Activated CD4-positive, alpha-beta T cell treated with anti-CD3 and anti-CD28 coated beads, Interleukin-2, amount 10 ng/mL, durations not matched to agents 24 days and 14 days (primary cell): ENCODE data around the gene TMEM62. TPM values are rescaled to one million over a fixed set of nuclear protein-coding genes. Genes with fewer than 3 reads are reported as not detected.

Source experiments
- DNase-seq: peaks from one replicate; pipeline ENCODE4 v3.0.0; 2022
- H3K27ac Mint-ChIP-seq: one replicate; pipeline ENCODE4 v1.8.0; 2022; ENCODE audit warnings: mild to moderate bottlenecking, mixed read lengths
- H3K27me3 Mint-ChIP-seq: one replicate; pipeline ENCODE4 v1.8.0; 2022; ENCODE audit warnings: mixed read lengths
- H3K36me3 Mint-ChIP-seq: one replicate; pipeline ENCODE4 v1.8.0; 2022; ENCODE audit warnings: low read depth, mild to moderate bottlenecking, mixed read lengths
- H3K4me1 Mint-ChIP-seq: one replicate; pipeline ENCODE4 v1.8.0; 2021; ENCODE audit warnings: mixed read lengths
- H3K4me3 Mint-ChIP-seq: one replicate; pipeline ENCODE4 v1.8.0; 2022; ENCODE audit warnings: mild to moderate bottlenecking, moderate library complexity, mixed read lengths
- H3K9me3 Mint-ChIP-seq: one replicate; pipeline ENCODE4 v1.8.0; 2021; ENCODE audit warnings: mixed read lengths
- intact Hi-C: fragments of 100-400 bp; cut with micrococcal nuclease; formaldehyde crosslinking; loops from one replicate; pipeline ENCODE4 v1.15.1; 2023
- total RNA-seq: library from RNA; stranded (reverse); gene quantifications from 2 replicates; pipeline ENCODE4 v1.2.3, GENCODE V29; 2022

TMEM62 gene
- 14.7 and 18.7 TPM in 2 replicates for total RNA-seq

- DNase-seq, result peak; percentile 92
- Mint-ChIP-seq H3K36me3 (peaks cover 25% of the 10 kb centered on the region), H3K27me3 (peaks cover 8% of the 10 kb centered on the region), H3K27ac (peak within 1 kb of the TSS; percentile 92), H3K4me3 (peak within 1 kb of the TSS; percentile 89), H3K4me1 (peaks cover 25% of the 10 kb centered on the region), H3K9me3 (no peaks in the 10 kb centered on the region)
- intact Hi-C loops, result loop anchor here (1.0 to 5.0 kb wide), 2 partner anchors 10 to 54 kb away; partner anchors contain the start of gene CCNDBP1
Observed at GRCh38 chr15:43133430-43134156, at the start of gene TMEM62. Gene TMEM62, plus strand, starts transcription at chr15:43133586. Its CDS starts 217 bp downstream, at chr15:43133803.

- H3K9me3 Mint-ChIP-seq, result no peaks in the 10 kb centered on the region
- H3K4me3 Mint-ChIP-seq, result no peak overlapping the region
- H3K4me1 Mint-ChIP-seq, result peaks cover 14% of the 10 kb centered on the region
- H3K36me3 Mint-ChIP-seq, result peaks cover 44% of the 10 kb centered on the region
- no peak overlapping the region for H3K27ac Mint-ChIP-seq
- intact Hi-C loops, result no loop called here
- DNase-seq, result no peak
- H3K27me3 Mint-ChIP-seq, result no peaks in the 10 kb centered on the region
Observed at GRCh38 chr15:43085921-43086320, 47.5 kb upstream of the TMEM62 start.

- H3K4me3 Mint-ChIP-seq, result no peak overlapping the region
- intact Hi-C loops, result no loop called here
- H3K9me3 Mint-ChIP-seq, result no peaks in the 10 kb centered on the region
- no peak for DNase-seq
- no peak overlapping the region for H3K27ac Mint-ChIP-seq
- peaks cover 14% of the 10 kb centered on the region for H3K4me1 Mint-ChIP-seq
- H3K27me3 Mint-ChIP-seq, result no peaks in the 10 kb centered on the region
- H3K36me3 Mint-ChIP-seq, result peaks cover 40% of the 10 kb centered on the region
Observed at GRCh38 chr15:43086551-43086950, 46.8 kb upstream of the TMEM62 start.

- Mint-ChIP-seq H3K27ac (no peak overlapping the region), H3K9me3 (no peaks in the 10 kb centered on the region), H3K4me1 (peaks cover 25% of the 10 kb centered on the region), H3K36me3 (peaks cover 30% of the 10 kb centered on the region), H3K27me3 (no peaks in the 10 kb centered on the region), H3K4me3 (no peak overlapping the region)
- intact Hi-C loops, result no loop called here
- no peak for DNase-seq
Observed at GRCh38 chr15:43091859-43092258, 41.5 kb upstream of the TMEM62 start.

- Mint-ChIP-seq H3K27ac (no peak overlapping the region), H3K36me3 (peaks cover 38% of the 10 kb centered on the region), H3K27me3 (no peaks in the 10 kb centered on the region), H3K9me3 (no peaks in the 10 kb centered on the region), H3K4me3 (no peak overlapping the region), H3K4me1 (peaks cover 31% of the 10 kb centered on the region)
- DNase-seq, result no peak
- intact Hi-C loops, result no loop called here
Observed at GRCh38 chr15:43093026-43093425, 40.4 kb upstream of the TMEM62 start.

- no peak for DNase-seq
- no peaks in the 10 kb centered on the region for H3K27me3 Mint-ChIP-seq
- H3K36me3 Mint-ChIP-seq, result peaks cover 36% of the 10 kb centered on the region
- H3K4me1 Mint-ChIP-seq, result peaks cover 32% of the 10 kb centered on the region
- intact Hi-C loops, result no loop called here
- H3K4me3 Mint-ChIP-seq, result no peak overlapping the region
- no peak overlapping the region for H3K27ac Mint-ChIP-seq
- no peaks in the 10 kb centered on the region for H3K9me3 Mint-ChIP-seq
Observed at GRCh38 chr15:43094416-43095030, 38.9 kb upstream of the TMEM62 start.

GRCh38 chr15:43095243-43095642, 38.1 kb upstream of the TMEM62 start:
- Mint-ChIP-seq H3K27ac (no peak overlapping the region), H3K27me3 (no peaks in the 10 kb centered on the region), H3K4me3 (no peak overlapping the region), H3K36me3 (peaks cover 35% of the 10 kb centered on the region), H3K4me1 (peaks cover 32% of the 10 kb centered on the region), H3K9me3 (no peaks in the 10 kb centered on the region)
- intact Hi-C loops, result no loop called here
- no peak for DNase-seq

GRCh38 chr15:43095708-43096347, 37.6 kb upstream of the TMEM62 start:
- Mint-ChIP-seq H3K4me1 (peaks cover 35% of the 10 kb centered on the region), H3K9me3 (no peaks in the 10 kb centered on the region), H3K36me3 (peaks cover 38% of the 10 kb centered on the region), H3K27ac (no peak overlapping the region), H3K27me3 (no peaks in the 10 kb centered on the region), H3K4me3 (no peak overlapping the region)
- DNase-seq, result no peak
- intact Hi-C loops, result no loop called here

GRCh38 chr15:43096411-43096810, 37.0 kb upstream of the TMEM62 start:
- Mint-ChIP-seq H3K9me3 (no peaks in the 10 kb centered on the region), H3K4me1 (peaks cover 41% of the 10 kb centered on the region), H3K4me3 (no peak overlapping the region), H3K27ac (peak overlapping the region; percentile 38), H3K27me3 (no peaks in the 10 kb centered on the region), H3K36me3 (peaks cover 44% of the 10 kb centered on the region)
- intact Hi-C loops, result no loop called here
- no peak for DNase-seq

- DNase-seq, result no peak
- Mint-ChIP-seq H3K36me3 (peaks cover 51% of the 10 kb centered on the region), H3K4me3 (no peak overlapping the region), H3K4me1 (peaks cover 63% of the 10 kb centered on the region), H3K9me3 (no peaks in the 10 kb centered on the region), H3K27ac (no peak overlapping the region), H3K27me3 (no peaks in the 10 kb centered on the region)
- intact Hi-C loops, result no loop called here
Observed at GRCh38 chr15:43099105-43099845, 34.1 kb upstream of the TMEM62 start.

- Mint-ChIP-seq H3K4me1 (peaks cover 58% of the 10 kb centered on the region), H3K4me3 (no peak overlapping the region), H3K27me3 (no peaks in the 10 kb centered on the region), H3K36me3 (peaks cover 51% of the 10 kb centered on the region), H3K27ac (peak overlapping the region; percentile 40), H3K9me3 (no peaks in the 10 kb centered on the region)
- no peak for DNase-seq
- intact Hi-C loops, result no loop called here
Observed at GRCh38 chr15:43100971-43101370, 32.4 kb upstream of the TMEM62 start.

- Mint-ChIP-seq H3K4me3 (no peak overlapping the region), H3K27me3 (no peaks in the 10 kb centered on the region), H3K27ac (no peak overlapping the region), H3K9me3 (no peaks in the 10 kb centered on the region), H3K4me1 (peaks cover 59% of the 10 kb centered on the region), H3K36me3 (peaks cover 45% of the 10 kb centered on the region)
- DNase-seq, result no peak
- intact Hi-C loops, result no loop called here
Observed at GRCh38 chr15:43102187-43102586, 31.2 kb upstream of the TMEM62 start.

GRCh38 chr15:43103907-43104306, 29.5 kb upstream of the TMEM62 start:
- intact Hi-C loops, result no loop called here
- Mint-ChIP-seq H3K9me3 (no peaks in the 10 kb centered on the region), H3K36me3 (peaks cover 38% of the 10 kb centered on the region), H3K4me1 (peaks cover 51% of the 10 kb centered on the region), H3K27me3 (no peaks in the 10 kb centered on the region), H3K27ac (no peak overlapping the region), H3K4me3 (peak overlapping the region; percentile 27)
- no peak for DNase-seq

- Mint-ChIP-seq H3K4me1 (peaks cover 51% of the 10 kb centered on the region), H3K36me3 (peaks cover 38% of the 10 kb centered on the region), H3K27ac (no peak overlapping the region), H3K27me3 (no peaks in the 10 kb centered on the region), H3K4me3 (peak overlapping the region; percentile 71), H3K9me3 (no peaks in the 10 kb centered on the region)
- intact Hi-C loops, result no loop called here
- no peak for DNase-seq
Observed at GRCh38 chr15:43104426-43104825, 29.0 kb upstream of the TMEM62 start.
